GM23338 (cell line): ENCODE measurements around the gene PIGS. TPM values are rescaled to one million over a fixed set of nuclear protein-coding genes. Genes with fewer than 3 reads are reported as not detected.
A peak's percentile ranks its signal among the peaks of the same experiment; 100 is the strongest.
"Not testable (repeated sequence)": the region's sequence is repeated elsewhere in the genome, so short reads cannot be mapped to it uniquely, and the experiment has no call there.

Experiments
- ATAC-seq: fragments of 200-7000 bp; cut with Tn5 transposase; 3 replicates; pipeline ENCODE4 v1.9.1; 2020
- DNase-seq: peaks from one replicate; pipeline ENCODE4 v3.0.0-alpha.2; 2015; ENCODE audit warnings: low spot score
- H2AFZ ChIP-seq: fragments of 200-600 bp; sonication (generic); 2 replicates; pipeline ENCODE4 v1.8.0; 2016; ENCODE audit warnings: antibody characterized with exemption, mild to moderate bottlenecking, moderate library complexity
- H3F3A ChIP-seq: fragments of 200-600 bp; sonication (generic); replicated peaks from 2 replicates; pipeline ENCODE4 v1.8.0; 2017; ENCODE audit warnings: antibody characterized with exemption, mixed run types, low read depth
- H3K27ac ChIP-seq: fragments of 200-600 bp; sonication (generic); 2 replicates; pipeline ENCODE4 v1.6.1; 2016; ENCODE audit warnings: low read depth
- H3K27me3 ChIP-seq: fragments of 200-600 bp; sonication (generic); 2 replicates; pipeline ENCODE4 v1.8.0; 2016; ENCODE audit warnings: mild to moderate bottlenecking, mixed run types, moderate library complexity; ENCODE audit not compliant: insufficient read depth
- H3K36me3 ChIP-seq: fragments of 200-600 bp; sonication (generic); 2 replicates; pipeline ENCODE4 v1.8.0; 2016; ENCODE audit warnings: mild to moderate bottlenecking; ENCODE audit not compliant: insufficient read depth
- H3K4me1 ChIP-seq: fragments of 200-600 bp; sonication (generic); 2 replicates; pipeline ENCODE4 v1.8.0; 2016; ENCODE audit warnings: mild to moderate bottlenecking, moderate library complexity; ENCODE audit not compliant: insufficient read depth
- H3K4me2 ChIP-seq: fragments of 200-600 bp; sonication (generic); 2 replicates; pipeline ENCODE4 v1.7.1; 2017; ENCODE audit warnings: mixed run types
- H3K4me3 ChIP-seq: fragments of 200-600 bp; sonication (generic); 2 replicates; pipeline ENCODE4 v1.6.1; 2016; ENCODE audit warnings: mixed run types
- H3K79me2 ChIP-seq: fragments of 200-600 bp; sonication (generic); replicated peaks from 2 replicates; pipeline ENCODE4 v1.8.0; 2017; ENCODE audit warnings: mild to moderate bottlenecking; ENCODE audit not compliant: insufficient read depth
- H3K9me2 ChIP-seq: fragments of 200-600 bp; sonication (generic); 2 replicates; pipeline ENCODE4 v1.8.0; 2017; ENCODE audit not compliant: insufficient read depth
- H4K20me1 ChIP-seq: fragments of 200-600 bp; sonication (generic); replicated peaks from 2 replicates; pipeline ENCODE4 v1.8.0; 2017; ENCODE audit warnings: mild to moderate bottlenecking; ENCODE audit not compliant: insufficient read depth
- H3K27ac Mint-ChIP-seq: 2 replicates; pipeline ENCODE4 v1.8.0; 2020; ENCODE audit warnings: inconsistent platforms, mild to moderate bottlenecking, moderate library complexity, mixed read lengths
- H3K27me3 Mint-ChIP-seq: 3 replicates; pipeline ENCODE4 v1.8.0; 2022; ENCODE audit warnings: low read depth, mild to moderate bottlenecking, moderate library complexity, mixed read lengths, inconsistent platforms; ENCODE audit not compliant: insufficient read depth, poor library complexity
- H3K36me3 Mint-ChIP-seq: 3 replicates; pipeline ENCODE4 v1.8.0; 2021; ENCODE audit warnings: low read depth, mild to moderate bottlenecking, inconsistent platforms, moderate library complexity, mixed read lengths
- H3K4me1 Mint-ChIP-seq: 3 replicates; pipeline ENCODE4 v1.8.0; 2020; ENCODE audit warnings: mild to moderate bottlenecking, inconsistent platforms, mixed read lengths
- H3K4me3 Mint-ChIP-seq: 3 replicates; pipeline ENCODE4 v1.8.0; 2021; ENCODE audit warnings: moderate library complexity, mild to moderate bottlenecking, inconsistent platforms, mixed read lengths
- H3K9me3 Mint-ChIP-seq: 3 replicates; pipeline ENCODE4 v1.8.0; 2020; ENCODE audit warnings: moderate library complexity, mild to moderate bottlenecking, inconsistent platforms, mixed read lengths
- CREB1 ChIP-seq: fragments of 250-450 bp; sonication (Bioruptor Pico); IDR thresholded peaks from 2 replicates; pipeline ENCODE4 v1.5.0; 2020; ENCODE audit warnings: low read depth, mild to moderate bottlenecking, moderate library complexity
- POLR2AphosphoS5 ChIP-seq: IDR thresholded peaks from 2 replicates; pipeline ENCODE4 v1.6.1; 2016; ENCODE audit warnings: antibody characterized with exemption, low read depth
- polyA plus RNA-seq: library from polyadenylated mRNA; unstranded; fragments of >200 nt; fragmentation: Nextera tagmentation; extraction: Ambion mirVana; gene quantifications from 2 replicates; pipeline ENCODE4 v1.2.1, GENCODE V29; 2016
- total RNA-seq: library from RNA; depleted of rRNA; stranded (reverse); fragments of >200 nt; shearing (Covaris generic); gene quantifications from 2 replicates; pipeline ENCODE4 v1.2.3, GENCODE V29; 2014
- TF ChIP-seq, protein P1 (sequence below): fragments of 250-450 bp; sonication (Bioruptor Pico); IDR thresholded peaks from 2 replicates; pipeline ENCODE4 v1.5.0; 2020; ENCODE audit warnings: mild to moderate bottlenecking, moderate library complexity
- TF ChIP-seq, protein P2 (sequence below): IDR thresholded peaks from one replicate; pipeline ENCODE4 v1.6.1; 2018; ENCODE audit warnings: antibody characterized with exemption; ENCODE audit not compliant: unreplicated experiment
- TF ChIP-seq, protein P3 (sequence below): IDR thresholded peaks from 2 replicates; pipeline ENCODE4 v1.6.1; 2016; ENCODE audit warnings: antibody characterized with exemption

PIGS gene
- total and polyA plus RNA-seq, 2 experiments from 2014 or later = 16.4 to 53.2 TPM

DNA sequence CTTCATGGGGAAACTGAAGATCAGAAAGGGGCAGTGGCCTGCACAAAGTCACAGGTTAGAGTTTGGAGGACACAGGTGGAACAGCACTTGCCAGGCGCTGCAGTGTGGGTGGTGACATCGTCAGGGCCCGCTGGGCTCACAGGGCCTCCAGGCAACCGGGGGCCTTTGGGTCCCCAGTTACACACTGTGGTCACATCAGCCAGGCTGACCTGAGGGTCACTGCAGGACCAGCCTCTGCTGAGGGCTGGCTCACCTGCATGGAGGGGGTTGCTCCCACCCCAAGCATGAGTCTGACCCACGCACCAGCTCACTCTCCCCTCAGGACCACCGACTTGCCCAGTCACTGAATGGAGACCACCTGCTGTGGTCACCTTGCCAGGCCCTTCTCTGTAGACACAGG lies 48.1 kb downstream of the PIGS start (continued):
- TF ChIP-seq, protein P1, sequence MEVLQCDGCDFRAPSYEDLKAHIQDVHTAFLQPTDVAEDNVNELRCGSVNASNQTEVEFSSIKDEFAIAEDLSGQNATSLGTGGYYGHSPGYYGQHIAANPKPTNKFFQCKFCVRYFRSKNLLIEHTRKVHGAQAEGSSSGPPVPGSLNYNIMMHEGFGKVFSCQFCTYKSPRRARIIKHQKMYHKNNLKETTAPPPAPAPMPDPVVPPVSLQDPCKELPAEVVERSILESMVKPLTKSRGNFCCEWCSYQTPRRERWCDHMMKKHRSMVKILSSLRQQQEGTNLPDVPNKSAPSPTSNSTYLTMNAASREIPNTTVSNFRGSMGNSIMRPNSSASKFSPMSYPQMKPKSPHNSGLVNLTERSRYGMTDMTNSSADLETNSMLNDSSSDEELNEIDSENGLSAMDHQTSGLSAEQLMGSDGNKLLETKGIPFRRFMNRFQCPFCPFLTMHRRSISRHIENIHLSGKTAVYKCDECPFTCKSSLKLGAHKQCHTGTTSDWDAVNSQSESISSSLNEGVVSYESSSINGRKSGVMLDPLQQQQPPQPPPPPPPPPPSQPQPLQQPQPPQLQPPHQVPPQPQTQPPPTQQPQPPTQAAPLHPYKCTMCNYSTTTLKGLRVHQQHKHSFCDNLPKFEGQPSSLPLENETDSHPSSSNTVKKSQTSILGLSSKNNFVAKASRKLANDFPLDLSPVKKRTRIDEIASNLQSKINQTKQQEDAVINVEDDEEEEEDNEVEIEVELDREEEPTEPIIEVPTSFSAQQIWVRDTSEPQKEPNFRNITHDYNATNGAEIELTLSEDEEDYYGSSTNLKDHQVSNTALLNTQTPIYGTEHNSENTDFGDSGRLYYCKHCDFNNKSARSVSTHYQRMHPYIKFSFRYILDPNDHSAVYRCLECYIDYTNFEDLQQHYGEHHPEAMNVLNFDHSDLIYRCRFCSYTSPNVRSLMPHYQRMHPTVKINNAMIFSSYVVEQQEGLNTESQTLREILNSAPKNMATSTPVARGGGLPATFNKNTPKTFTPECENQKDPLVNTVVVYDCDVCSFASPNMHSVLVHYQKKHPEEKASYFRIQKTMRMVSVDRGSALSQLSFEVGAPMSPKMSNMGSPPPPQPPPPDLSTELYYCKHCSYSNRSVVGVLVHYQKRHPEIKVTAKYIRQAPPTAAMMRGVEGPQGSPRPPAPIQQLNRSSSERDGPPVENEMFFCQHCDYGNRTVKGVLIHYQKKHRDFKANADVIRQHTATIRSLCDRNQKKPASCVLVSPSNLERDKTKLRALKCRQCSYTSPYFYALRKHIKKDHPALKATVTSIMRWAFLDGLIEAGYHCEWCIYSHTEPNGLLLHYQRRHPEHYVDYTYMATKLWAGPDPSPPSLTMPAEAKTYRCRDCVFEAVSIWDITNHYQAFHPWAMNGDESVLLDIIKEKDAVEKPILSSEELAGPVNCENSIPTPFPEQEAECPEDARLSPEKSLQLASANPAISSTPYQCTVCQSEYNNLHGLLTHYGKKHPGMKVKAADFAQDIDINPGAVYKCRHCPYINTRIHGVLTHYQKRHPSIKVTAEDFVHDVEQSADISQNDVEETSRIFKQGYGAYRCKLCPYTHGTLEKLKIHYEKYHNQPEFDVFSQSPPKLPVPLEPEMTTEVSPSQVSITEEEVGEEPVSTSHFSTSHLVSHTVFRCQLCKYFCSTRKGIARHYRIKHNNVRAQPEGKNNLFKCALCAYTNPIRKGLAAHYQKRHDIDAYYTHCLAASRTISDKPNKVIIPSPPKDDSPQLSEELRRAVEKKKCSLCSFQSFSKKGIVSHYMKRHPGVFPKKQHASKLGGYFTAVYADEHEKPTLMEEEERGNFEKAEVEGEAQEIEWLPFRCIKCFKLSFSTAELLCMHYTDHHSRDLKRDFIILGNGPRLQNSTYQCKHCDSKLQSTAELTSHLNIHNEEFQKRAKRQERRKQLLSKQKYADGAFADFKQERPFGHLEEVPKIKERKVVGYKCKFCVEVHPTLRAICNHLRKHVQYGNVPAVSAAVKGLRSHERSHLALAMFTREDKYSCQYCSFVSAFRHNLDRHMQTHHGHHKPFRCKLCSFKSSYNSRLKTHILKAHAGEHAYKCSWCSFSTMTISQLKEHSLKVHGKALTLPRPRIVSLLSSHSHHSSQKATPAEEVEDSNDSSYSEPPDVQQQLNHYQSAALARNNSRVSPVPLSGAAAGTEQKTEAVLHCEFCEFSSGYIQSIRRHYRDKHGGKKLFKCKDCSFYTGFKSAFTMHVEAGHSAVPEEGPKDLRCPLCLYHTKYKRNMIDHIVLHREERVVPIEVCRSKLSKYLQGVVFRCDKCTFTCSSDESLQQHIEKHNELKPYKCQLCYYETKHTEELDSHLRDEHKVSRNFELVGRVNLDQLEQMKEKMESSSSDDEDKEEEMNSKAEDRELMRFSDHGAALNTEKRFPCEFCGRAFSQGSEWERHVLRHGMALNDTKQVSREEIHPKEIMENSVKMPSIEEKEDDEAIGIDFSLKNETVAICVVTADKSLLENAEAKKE (CRISPR knock-in tag) = no peak
- TF ChIP-seq CREB1 (CRISPR knock-in tag) = no peak

DNA sequence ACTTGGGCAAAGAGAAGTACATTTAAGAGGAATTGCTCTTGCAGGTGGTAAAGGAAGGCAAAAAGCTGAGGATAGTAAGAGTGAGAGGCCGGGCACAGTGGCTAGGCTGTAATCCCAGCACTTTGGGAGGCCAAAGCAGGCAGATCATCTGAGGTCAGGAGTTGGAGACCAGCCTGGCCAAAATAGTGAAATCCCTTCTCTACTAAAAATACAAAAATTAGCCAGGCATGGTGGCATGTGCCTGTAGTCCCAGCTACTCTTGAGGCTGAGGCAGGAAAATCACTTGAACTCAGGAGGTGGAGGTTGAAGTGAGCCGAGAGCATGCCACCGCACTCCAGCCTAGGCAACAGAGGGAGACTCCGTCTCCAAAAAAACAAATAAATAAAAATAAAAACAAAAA lies 49.0 kb downstream of the PIGS start:
- not testable (repeated sequence) for H3K27me3 ChIP-seq, H3K4me3 Mint-ChIP-seq, H4K20me1 ChIP-seq, H3F3A ChIP-seq, H3K9me2 ChIP-seq, H3K27ac Mint-ChIP-seq, H3K4me2 ChIP-seq, H3K4me3 ChIP-seq, H3K27ac ChIP-seq, H3K4me1 ChIP-seq, H3K79me2 ChIP-seq, H3K36me3 Mint-ChIP-seq, H3K36me3 ChIP-seq, ATAC-seq, H3K9me3 Mint-ChIP-seq, DNase-seq, H2AFZ ChIP-seq, H3K4me1 Mint-ChIP-seq
- peaks cover 20% of the 10 kb centered on the region for H3K27me3 Mint-ChIP-seq

DNA sequence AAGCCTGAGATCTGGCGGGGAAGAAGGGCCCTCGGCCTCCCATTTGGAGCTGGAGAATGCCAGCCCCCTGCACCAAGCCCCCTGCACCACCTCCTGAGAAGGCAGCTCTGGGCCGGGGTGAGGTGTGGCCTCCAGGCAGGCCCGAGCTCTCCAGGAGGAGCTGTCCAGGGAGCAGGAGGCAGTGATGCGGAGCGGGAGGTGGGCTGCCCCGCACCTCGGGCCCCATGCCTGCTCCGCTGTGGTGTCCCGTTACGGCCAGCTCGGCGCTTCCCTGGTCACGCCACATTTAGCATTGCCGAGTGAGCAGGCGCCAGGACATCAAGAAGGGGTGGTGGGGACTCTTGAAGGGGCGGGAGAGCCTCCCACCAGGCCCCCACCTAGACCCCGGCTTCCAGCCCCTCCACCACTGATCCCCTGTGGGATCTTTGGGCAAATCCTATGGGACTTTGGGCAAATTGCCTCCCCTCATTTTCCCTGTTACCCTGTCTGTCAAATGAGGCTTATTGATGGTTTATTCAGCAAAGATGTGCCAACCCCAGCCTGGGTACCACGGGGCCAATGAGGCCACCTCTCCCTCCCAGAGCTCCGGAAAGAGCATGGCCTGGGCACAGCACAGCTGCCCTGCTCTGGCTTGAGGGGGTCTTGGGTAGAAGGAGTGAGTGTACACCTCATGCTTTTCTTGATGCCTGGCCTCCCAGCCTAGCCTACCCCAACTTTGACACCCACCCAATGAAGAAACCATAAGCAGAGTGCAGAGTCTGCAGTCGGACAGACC lies 49.8 kb downstream of the PIGS start:
- TF ChIP-seq, protein P2, sequence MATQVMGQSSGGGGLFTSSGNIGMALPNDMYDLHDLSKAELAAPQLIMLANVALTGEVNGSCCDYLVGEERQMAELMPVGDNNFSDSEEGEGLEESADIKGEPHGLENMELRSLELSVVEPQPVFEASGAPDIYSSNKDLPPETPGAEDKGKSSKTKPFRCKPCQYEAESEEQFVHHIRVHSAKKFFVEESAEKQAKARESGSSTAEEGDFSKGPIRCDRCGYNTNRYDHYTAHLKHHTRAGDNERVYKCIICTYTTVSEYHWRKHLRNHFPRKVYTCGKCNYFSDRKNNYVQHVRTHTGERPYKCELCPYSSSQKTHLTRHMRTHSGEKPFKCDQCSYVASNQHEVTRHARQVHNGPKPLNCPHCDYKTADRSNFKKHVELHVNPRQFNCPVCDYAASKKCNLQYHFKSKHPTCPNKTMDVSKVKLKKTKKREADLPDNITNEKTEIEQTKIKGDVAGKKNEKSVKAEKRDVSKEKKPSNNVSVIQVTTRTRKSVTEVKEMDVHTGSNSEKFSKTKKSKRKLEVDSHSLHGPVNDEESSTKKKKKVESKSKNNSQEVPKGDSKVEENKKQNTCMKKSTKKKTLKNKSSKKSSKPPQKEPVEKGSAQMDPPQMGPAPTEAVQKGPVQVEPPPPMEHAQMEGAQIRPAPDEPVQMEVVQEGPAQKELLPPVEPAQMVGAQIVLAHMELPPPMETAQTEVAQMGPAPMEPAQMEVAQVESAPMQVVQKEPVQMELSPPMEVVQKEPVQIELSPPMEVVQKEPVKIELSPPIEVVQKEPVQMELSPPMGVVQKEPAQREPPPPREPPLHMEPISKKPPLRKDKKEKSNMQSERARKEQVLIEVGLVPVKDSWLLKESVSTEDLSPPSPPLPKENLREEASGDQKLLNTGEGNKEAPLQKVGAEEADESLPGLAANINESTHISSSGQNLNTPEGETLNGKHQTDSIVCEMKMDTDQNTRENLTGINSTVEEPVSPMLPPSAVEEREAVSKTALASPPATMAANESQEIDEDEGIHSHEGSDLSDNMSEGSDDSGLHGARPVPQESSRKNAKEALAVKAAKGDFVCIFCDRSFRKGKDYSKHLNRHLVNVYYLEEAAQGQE = peak; percentile 52
- TF ChIP-seq POLR2AphosphoS5 = no peak
- TF ChIP-seq, protein P3, sequence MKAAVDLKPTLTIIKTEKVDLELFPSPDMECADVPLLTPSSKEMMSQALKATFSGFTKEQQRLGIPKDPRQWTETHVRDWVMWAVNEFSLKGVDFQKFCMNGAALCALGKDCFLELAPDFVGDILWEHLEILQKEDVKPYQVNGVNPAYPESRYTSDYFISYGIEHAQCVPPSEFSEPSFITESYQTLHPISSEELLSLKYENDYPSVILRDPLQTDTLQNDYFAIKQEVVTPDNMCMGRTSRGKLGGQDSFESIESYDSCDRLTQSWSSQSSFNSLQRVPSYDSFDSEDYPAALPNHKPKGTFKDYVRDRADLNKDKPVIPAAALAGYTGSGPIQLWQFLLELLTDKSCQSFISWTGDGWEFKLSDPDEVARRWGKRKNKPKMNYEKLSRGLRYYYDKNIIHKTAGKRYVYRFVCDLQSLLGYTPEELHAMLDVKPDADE = no peak
- Mint-ChIP-seq H3K4me3 (no peak overlapping the region), H3K36me3 (no peaks in the 10 kb centered on the region; the same call in 2 of the 3 replicates), H3K27me3 (peaks cover 16% of the 10 kb centered on the region), H3K9me3 (peaks cover 3% of the 10 kb centered on the region; the same call in 1 of the 3 replicates), H3K27ac (no peak overlapping the region), H3K4me1 (peaks cover 3% of the 10 kb centered on the region; the same call in 2 of the 3 replicates)
- H3K4me3 ChIP-seq = no peak overlapping the region
- no peaks in the 10 kb centered on the region for H4K20me1 ChIP-seq
- no peaks in the 10 kb centered on the region for H3K4me1 ChIP-seq
- DNase-seq (peak; percentile 65), ATAC-seq (peak; percentile 92)
- no peaks in the 10 kb centered on the region for H3K36me3 ChIP-seq
- no peaks in the 10 kb centered on the region for H3K27me3 ChIP-seq
- no peak overlapping the region for H3K27ac ChIP-seq
- no peaks in the 10 kb centered on the region for H3K79me2 ChIP-seq
- H2AFZ ChIP-seq = peak overlapping the region; percentile 43; the same call in 1 of the 2 replicates
- no peaks in the 10 kb centered on the region for H3K9me2 ChIP-seq
- no peak overlapping the region for H3K4me2 ChIP-seq
- no peaks in the 10 kb centered on the region for H3F3A ChIP-seq
